IPS DF 6.9 (cell line): ENCODE results near the gene SMIM1.

ENCODE experiments used
- DNase-seq: peaks from one replicate; pipeline ENCODE4 v3.0.0-alpha.2; 2013; ENCODE audit warnings: low read depth, low spot score
- H3K27ac ChIP-seq: one replicate; pipeline ENCODE4 v1.5.1; 2013; ENCODE audit warnings: low read length, control low read depth
- H3K27me3 ChIP-seq: 2 replicates; pipeline ENCODE4 v1.6.1; 2013; ENCODE audit warnings: mild to moderate bottlenecking, low read length; ENCODE audit not compliant: control insufficient read depth, insufficient read depth
- H3K36me3 ChIP-seq: 2 replicates; pipeline ENCODE4 v1.6.1; 2013; ENCODE audit warnings: low read length; ENCODE audit not compliant: control insufficient read depth, insufficient read depth
- H3K4me1 ChIP-seq: 2 replicates; pipeline ENCODE4 v1.6.1; 2013; ENCODE audit warnings: low read length; ENCODE audit not compliant: control insufficient read depth, insufficient read depth
- H3K4me3 ChIP-seq: 2 replicates; pipeline ENCODE4 v1.5.1; 2013; ENCODE audit warnings: mild to moderate bottlenecking, low read length
- H3K9me3 ChIP-seq: 2 replicates; pipeline ENCODE4 v1.6.1; 2013; ENCODE audit warnings: low read length, inconsistent platforms; ENCODE audit not compliant: control insufficient read depth, insufficient read depth
- WGBS: extraction: QIAGEN DNeasy Blood & Tissue Kit; methylation state at CpG from one replicate; pipeline ENCODE4 v1.1.7; 2013; ENCODE audit warnings: mixed read lengths, missing lambda C conversion rate; ENCODE audit not compliant: insufficient read length, insufficient coverage; 5-methylcytosine and 5-hydroxymethylcytosine counted together

The SMIM1 gene

GRCh38 chr1:3738943-3739342, 33.6 kb upstream of the SMIM1 start:
- 0 out of 2 replicates have a peak, but pooled peaks cover 2% of the 10 kb centered on the region for H3K4me1 ChIP-seq
- no CpG with 5 or more reads among the region's 12 CpGs for WGBS
- H3K36me3 ChIP-seq = peaks cover 28% of the 10 kb centered on the region

GRCh38 chr1:3740042-3740441, 32.5 kb upstream of the SMIM1 start:
- peaks cover 28% of the 10 kb centered on the region for H3K36me3 ChIP-seq
- H3K9me3 ChIP-seq = no peaks in the 10 kb centered on the region
- 0 out of 2 replicates have a peak, but pooled peaks cover 2% of the 10 kb centered on the region for H3K4me1 ChIP-seq
- no peaks in the 10 kb centered on the region for H3K27me3 ChIP-seq
- no peak for DNase-seq
- no peak overlapping the region for H3K4me3 ChIP-seq
- H3K27ac ChIP-seq = no peak overlapping the region
- no CpG with 5 or more reads among the region's 9 CpGs for WGBS

More at GRCh38 chr1:3738943-3739342, 33.6 kb upstream of the SMIM1 start:
- Histone ChIP-seq H3K27me3 (no peaks in the 10 kb centered on the region), H3K9me3 (no peaks in the 10 kb centered on the region), H3K27ac (no peak overlapping the region), H3K4me3 (no peak overlapping the region)
- DNase-seq = no peak

- Histone ChIP-seq H3K27ac (no peak overlapping the region), H3K4me3 (no peak overlapping the region), H3K27me3 (no peaks in the 10 kb centered on the region), H3K4me1 (peaks cover 3% of the 10 kb centered on the region), H3K9me3 (no peaks in the 10 kb centered on the region), H3K36me3 (peaks cover 28% of the 10 kb centered on the region)
- no CpG with 5 or more reads among the region's 13 CpGs for WGBS
- no peak for DNase-seq
Observed at GRCh38 chr1:3740752-3741151, 31.8 kb upstream of the SMIM1 start.

GRCh38 chr1:3741566-3742438, 30.7 kb upstream of the SMIM1 start:
- H3K36me3 ChIP-seq = peaks cover 26% of the 10 kb centered on the region
- H3K4me3 ChIP-seq = no peak overlapping the region
- no peaks in the 10 kb centered on the region for H3K9me3 ChIP-seq
- no peak overlapping the region for H3K27ac ChIP-seq
- no CpG with 5 or more reads among the region's 22 CpGs for WGBS
- no peak for DNase-seq
- no peaks in the 10 kb centered on the region for H3K27me3 ChIP-seq
- peaks cover 7% of the 10 kb centered on the region for H3K4me1 ChIP-seq

GRCh38 chr1:3742439-3743298, 29.9 kb upstream of the SMIM1 start:
- H3K4me3 ChIP-seq = no peak overlapping the region
- no peaks in the 10 kb centered on the region for H3K9me3 ChIP-seq
- no peak for DNase-seq
- H3K36me3 ChIP-seq = peaks cover 26% of the 10 kb centered on the region
- no peak overlapping the region for H3K27ac ChIP-seq
- peaks cover 7% of the 10 kb centered on the region for H3K4me1 ChIP-seq
- no peaks in the 10 kb centered on the region for H3K27me3 ChIP-seq
- WGBS = no CpG with 5 or more reads among the region's 24 CpGs

- H3K4me3 ChIP-seq = no peak overlapping the region
- no peak overlapping the region for H3K27ac ChIP-seq
- H3K4me1 ChIP-seq = peaks cover 7% of the 10 kb centered on the region
- peaks cover 21% of the 10 kb centered on the region for H3K36me3 ChIP-seq
- H3K27me3 ChIP-seq = no peaks in the 10 kb centered on the region
- no peak for DNase-seq
- WGBS = no CpG with 5 or more reads among the region's 4 CpGs
- no peaks in the 10 kb centered on the region for H3K9me3 ChIP-seq
Observed at GRCh38 chr1:3743421-3743820, 29.1 kb upstream of the SMIM1 start.

- Histone ChIP-seq H3K4me1 (peaks cover 7% of the 10 kb centered on the region), H3K9me3 (no peaks in the 10 kb centered on the region), H3K27ac (no peak overlapping the region), H3K27me3 (no peaks in the 10 kb centered on the region), H3K36me3 (peaks cover 19% of the 10 kb centered on the region), H3K4me3 (no peak overlapping the region)
- WGBS = no CpG with 5 or more reads among the region's 12 CpGs
- DNase-seq = no peak
Observed at GRCh38 chr1:3743826-3744225, 28.7 kb upstream of the SMIM1 start.

GRCh38 chr1:3744646-3745045, 27.9 kb upstream of the SMIM1 start:
- H3K36me3 ChIP-seq = peaks cover 19% of the 10 kb centered on the region
- no CpG with 5 or more reads among the region's 10 CpGs for WGBS
- H3K27ac ChIP-seq = no peak overlapping the region
- peaks cover 7% of the 10 kb centered on the region for H3K4me1 ChIP-seq
- H3K9me3 ChIP-seq = no peaks in the 10 kb centered on the region
- no peak overlapping the region for H3K4me3 ChIP-seq
- no peak for DNase-seq
- H3K27me3 ChIP-seq = no peaks in the 10 kb centered on the region

- Histone ChIP-seq H3K4me3 (no peak overlapping the region), H3K4me1 (peaks cover 7% of the 10 kb centered on the region), H3K27ac (no peak overlapping the region), H3K9me3 (no peaks in the 10 kb centered on the region), H3K36me3 (peaks cover 17% of the 10 kb centered on the region), H3K27me3 (no peaks in the 10 kb centered on the region)
- WGBS = no CpG with 5 or more reads among the region's 12 CpGs
- DNase-seq = no peak
Observed at GRCh38 chr1:3745071-3745470, 27.5 kb upstream of the SMIM1 start.

- H3K4me3 ChIP-seq = no peak overlapping the region; the same call in 1 of the 2 replicates
- H3K36me3 ChIP-seq = peaks cover 14% of the 10 kb centered on the region
- H3K27ac ChIP-seq = no peak overlapping the region
- no peaks in the 10 kb centered on the region for H3K9me3 ChIP-seq
- no peaks in the 10 kb centered on the region for H3K27me3 ChIP-seq
- no peak for DNase-seq
- no CpG with 5 or more reads among the region's 25 CpGs for WGBS
- H3K4me1 ChIP-seq = peaks cover 7% of the 10 kb centered on the region
Observed at GRCh38 chr1:3745590-3746381, 26.8 kb upstream of the SMIM1 start.
